Upper lobe of left lung (tissue), 4 donors: ENCODE data around the gene ZFHX2.

Experiments used
- CTCF ChIP-seq, 6 experiments: fragments of 450-650 bp in 4 of 6; fragments of 200-600 bp in 2 of 6; sonication (generic) in 2 of 6; IDR thresholded peaks; one replicate each; pipeline ENCODE4 v1.5.1; 2016 to 2019; ENCODE audit warnings: antibody characterized with exemption in 6 of 6
- EP300 ChIP-seq, 4 donors: sonication (generic); formaldehyde crosslinking; IDR thresholded peaks; one replicate each; pipeline ENCODE4 v1.5.1; 2017; ENCODE audit warnings: antibody characterized with exemption in 4 of 4, control low read depth in 2 of 4
- POLR2A ChIP-seq, 4 donors: fragments of 450-650 bp; IDR thresholded peaks; one replicate each; pipeline ENCODE4 v1.5.1; 2016 to 2017; ENCODE audit warnings: antibody characterized with exemption in 4 of 4, mild to moderate bottlenecking in 2 of 4
- POLR2AphosphoS5 ChIP-seq, 2 donors: sonication (generic); formaldehyde crosslinking; IDR thresholded peaks; one replicate each; pipeline ENCODE4 v1.5.1; 2017; ENCODE audit warnings: antibody characterized with exemption in 2 of 2

- TF ChIP-seq CTCF (IDR thresholded peaks at IDR 0.05) (no peak), POLR2AphosphoS5 (IDR thresholded peaks at IDR 0.05) (no peak), POLR2A (IDR thresholded peaks at IDR 0.05) (no peak), EP300 (IDR thresholded peaks at IDR 0.05) (no peak)
These were observed 39.4 kb downstream of the ZFHX2 start for GRCh38 chr14:23512156-23512555.
